H1 (cell line): ENCODE data around the gene OXLD1. TPM values are rescaled to one million over a fixed set of nuclear protein-coding genes. Genes with fewer than 3 reads are reported as not detected.

Source experiments
- CTCF ChIA-PET: fragments of 300-600 bp; sonication (Branson Sonifier 250); formaldehyde crosslinking; loops from one replicate; lab custom pipeline; 2021; ENCODE audit not compliant: partially characterized antibody; lab: Charles Lee
- POLR2A ChIA-PET: fragments of 300-600 bp; sonication (Branson Sonifier 250); formaldehyde crosslinking; loops from one replicate; lab custom pipeline; 2021; ENCODE audit warnings: inconsistent platforms; ENCODE audit not compliant: partially characterized antibody; lab: Charles Lee
- DNase-seq, 2 experiments: peaks; one replicate each; pipeline versions ENCODE4 v3.0.0 to v3.0.0-alpha.2; 2010 to 2022; ENCODE audit warnings: low spot score in 2 of 2, low read depth in 1 of 2, mixed read lengths in 1 of 2
- FAIRE-seq: peaks from 2 replicates; lab custom pipeline; 2011; peaks lifted over from hg19 to GRCh38; lab: Jason Lieb, UNC
- H2AFZ ChIP-seq: 2 replicates; pipeline ENCODE4 v1.8.1; 2012; ENCODE audit warnings: low read length, inconsistent platforms
- H2AK5ac ChIP-seq: 2 replicates; pipeline ENCODE4 v1.6.1; 2013; ENCODE audit warnings: low read depth, low read length
- H2BK120ac ChIP-seq: replicated peaks from 2 replicates; pipeline ENCODE3; 2013; ENCODE audit warnings: low read depth, low read length, inconsistent platforms
- H2BK12ac ChIP-seq: 2 replicates; pipeline ENCODE4 v1.6.1; 2013; ENCODE audit warnings: low read depth, low read length
- H2BK15ac ChIP-seq: 2 replicates; pipeline ENCODE4 v1.6.1; 2013; ENCODE audit warnings: low read length
- H2BK20ac ChIP-seq: 2 replicates; pipeline ENCODE4 v1.6.1; 2013; ENCODE audit warnings: low read length
- H2BK5ac ChIP-seq: 2 replicates; pipeline ENCODE4 v1.6.1; 2013; ENCODE audit warnings: low read depth, low read length
- H3K14ac ChIP-seq: 2 replicates; pipeline ENCODE4 v1.6.1; 2013; ENCODE audit warnings: inconsistent platforms; ENCODE audit not compliant: insufficient read length
- H3K18ac ChIP-seq: 2 replicates; pipeline ENCODE4 v1.6.1; 2013; ENCODE audit warnings: low read length; ENCODE audit errors: extremely low read depth
- H3K23ac ChIP-seq: 2 replicates; pipeline ENCODE4 v1.6.1; 2013; ENCODE audit warnings: inconsistent platforms; ENCODE audit not compliant: insufficient read length
- H3K23me2 ChIP-seq: 2 replicates; pipeline ENCODE4 v1.6.1; 2013; ENCODE audit warnings: low read depth, low read length
- H3K27ac ChIP-seq: 2 replicates; pipeline ENCODE4 v1.6.1; 2011; ENCODE audit warnings: low read depth, low read length, inconsistent platforms
- H3K27me3 ChIP-seq, 4 experiments: replicated peaks in 1 of 4; 1 replicate in 1 of 4; 2 replicates in 3 of 4; pipeline versions ENCODE4 v1.6.1 to v1.8.1; 2011 to 2013; ENCODE audit warnings: low read length in 3 of 4, mild to moderate bottlenecking in 3 of 4, inconsistent platforms in 2 of 4, mixed read lengths in 2 of 4, moderate library complexity in 1 of 4; ENCODE audit not compliant: control insufficient read depth in 3 of 4, insufficient read depth in 3 of 4; ENCODE audit errors: extremely low read depth in 1 of 4
- H3K36me3 ChIP-seq, 4 experiments: 2 replicates each; pipeline versions ENCODE4 v1.6.1 to v1.8.1; 2011 to 2013; ENCODE audit warnings: mild to moderate bottlenecking in 4 of 4, low read length in 3 of 4, moderate library complexity in 2 of 4, control low read depth in 1 of 4, inconsistent platforms in 1 of 4; ENCODE audit not compliant: insufficient read depth in 4 of 4, control insufficient read depth in 2 of 4
- H3K4ac ChIP-seq: replicated peaks from 2 replicates; pipeline ENCODE3; 2013; ENCODE audit warnings: low read length, low read depth, mixed read lengths, inconsistent platforms; ENCODE audit not compliant: insufficient read length
- H3K4me1 ChIP-seq, 4 experiments: replicated peaks in 1 of 4; 1 replicate in 1 of 4; 2 replicates in 3 of 4; pipeline versions ENCODE4 v1.6.1 to v1.8.1; 2011 to 2013; ENCODE audit warnings: low read length in 3 of 4, inconsistent platforms in 2 of 4, mixed read lengths in 1 of 4; ENCODE audit not compliant: insufficient read depth in 4 of 4, control insufficient read depth in 3 of 4
- H3K4me2 ChIP-seq, 2 experiments: 2 replicates each; pipeline versions ENCODE4 v1.6.1 to v1.8.1; 2011 to 2013; ENCODE audit warnings: low read depth in 2 of 2, low read length in 2 of 2, control low read depth in 1 of 2, inconsistent platforms in 1 of 2, mild to moderate bottlenecking in 1 of 2; ENCODE audit not compliant: insufficient read depth in 1 of 2
- H3K4me3 ChIP-seq, 4 experiments: fragments of 200-600, 300-600 bp in 1 of 4; sonication (generic), shearing (Covaris generic), sonication (Bioruptor Twin) in 1 of 4; 2 replicates each; pipeline versions ENCODE4 v1.5.1 to v1.8.1; 2011 to 2016; ENCODE audit warnings: low read length in 4 of 4, low read depth in 3 of 4, control low read depth in 2 of 4, inconsistent platforms in 2 of 4, mild to moderate bottlenecking in 2 of 4, mixed read lengths in 1 of 4, moderate library complexity in 1 of 4; ENCODE audit not compliant: insufficient read depth in 2 of 4; ENCODE audit errors: extremely low read depth in 1 of 4
- H3K56ac ChIP-seq: replicated peaks from 2 replicates; pipeline ENCODE3; 2013; ENCODE audit warnings: low read depth, mild to moderate bottlenecking, mixed read lengths, low read length, inconsistent platforms; ENCODE audit not compliant: insufficient read length
- H3K79me1 ChIP-seq: 2 replicates; pipeline ENCODE4 v1.6.1; 2013; ENCODE audit warnings: low read depth, low read length, control low read depth
- H3K79me2 ChIP-seq, 2 experiments: 2 replicates each; pipeline versions ENCODE4 v1.6.1 to v1.8.1; 2012 to 2013; ENCODE audit warnings: low read length in 2 of 2, mild to moderate bottlenecking in 2 of 2, inconsistent platforms in 1 of 2; ENCODE audit not compliant: insufficient read depth in 2 of 2, control insufficient read depth in 1 of 2
- H3K9ac ChIP-seq, 4 experiments: replicated peaks in 1 of 4; 1 replicate in 1 of 4; 2 replicates in 3 of 4; pipeline versions ENCODE4 v1.6.1 to v1.8.1; 2011 to 2013; ENCODE audit warnings: low read depth in 3 of 4, low read length in 3 of 4, control low read depth in 2 of 4, mild to moderate bottlenecking in 2 of 4, moderate library complexity in 2 of 4, inconsistent platforms in 1 of 4; ENCODE audit errors: extremely low read depth in 1 of 4
- H3K9me3 ChIP-seq, 2 experiments: 2 replicates each; pipeline versions ENCODE4 v1.6.1 to v1.8.1; 2012 to 2013; ENCODE audit warnings: mild to moderate bottlenecking in 2 of 2, moderate library complexity in 2 of 2, control low read depth in 1 of 2, inconsistent platforms in 1 of 2, low read depth in 1 of 2, low read length in 1 of 2, mixed read lengths in 1 of 2; ENCODE audit not compliant: insufficient read depth in 2 of 2
- H4K20me1 ChIP-seq, 2 experiments: replicated peaks in 1 of 2; 2 replicates each; pipeline versions ENCODE3 to v1.8.1; 2011 to 2013; ENCODE audit warnings: inconsistent platforms in 2 of 2, low read length in 2 of 2, mild to moderate bottlenecking in 1 of 2; ENCODE audit not compliant: insufficient read depth in 2 of 2, control insufficient read depth in 1 of 2
- H4K5ac ChIP-seq: 2 replicates; pipeline ENCODE4 v1.6.1; 2013; ENCODE audit warnings: low read length, low read depth, mixed read lengths, inconsistent platforms; ENCODE audit not compliant: insufficient read length
- H4K8ac ChIP-seq: 2 replicates; pipeline ENCODE4 v1.8.0; 2013; ENCODE audit warnings: mild to moderate bottlenecking, moderate library complexity, low read length, inconsistent platforms; ENCODE audit not compliant: insufficient read depth; ENCODE audit errors: extremely low read depth
- H4K91ac ChIP-seq: replicated peaks from 2 replicates; pipeline ENCODE3; 2013; ENCODE audit warnings: low read length, mixed read lengths, inconsistent platforms; ENCODE audit not compliant: insufficient read length
- CBX5 ChIP-seq: fragments of 300-800, 300-1000 bp; sonication (generic); IDR thresholded peaks from 2 replicates; pipeline ENCODE4 v1.7.1; 2016; ENCODE audit warnings: antibody characterized with exemption, low read length, low read depth
- CREB1 ChIP-seq: IDR thresholded peaks from 2 replicates; pipeline ENCODE4 v1.6.1; 2012; ENCODE audit warnings: inconsistent platforms
- EP300 ChIP-seq, 2 experiments: IDR thresholded peaks; 1 replicate in 1 of 2; 2 replicates in 1 of 2; pipeline ENCODE4 v1.6.1; 2011 to 2012; ENCODE audit warnings: low read depth in 2 of 2, low read length in 2 of 2, mild to moderate bottlenecking in 2 of 2, borderline replicate concordance in 1 of 2, inconsistent platforms in 1 of 2, moderate library complexity in 1 of 2
- HDAC2 ChIP-seq, 2 experiments: fragments of 300-600 bp in 1 of 2; sonication (generic) in 1 of 2; IDR thresholded peaks; 2 replicates each; pipeline ENCODE4 v1.6.1; 2011 to 2012; ENCODE audit warnings: low read depth in 2 of 2, low read length in 2 of 2, mild to moderate bottlenecking in 2 of 2, moderate library complexity in 2 of 2, borderline replicate concordance in 1 of 2, inconsistent platforms in 1 of 2
- KDM1A ChIP-seq: fragments of 200-600, 300-600 bp; sonication (generic); IDR thresholded peaks from 2 replicates; pipeline ENCODE4 v1.7.1; 2016; ENCODE audit warnings: mild to moderate bottlenecking, low read length, borderline replicate concordance
- KDM5A ChIP-seq: fragments of 200-600 bp; IDR thresholded peaks from 2 replicates; pipeline ENCODE4 v1.7.1; 2012; ENCODE audit warnings: mild to moderate bottlenecking, low read length, inconsistent platforms, mixed read lengths
- POLR2AphosphoS5 ChIP-seq: IDR thresholded peaks from 2 replicates; pipeline ENCODE4 v1.6.1; 2011; ENCODE audit warnings: low read depth, low read length
- POU5F1 ChIP-seq: IDR thresholded peaks from 2 replicates; pipeline ENCODE4 v1.6.1; 2011; ENCODE audit warnings: low read depth, mild to moderate bottlenecking, low read length, moderate library complexity
- SAP30 ChIP-seq: fragments of 300-600 bp; sonication (generic); IDR thresholded peaks from 2 replicates; pipeline ENCODE4 v1.7.1; 2012; ENCODE audit warnings: low read length, moderate library complexity, mild to moderate bottlenecking, inconsistent platforms; ENCODE audit not compliant: insufficient read depth, insufficient replicate concordance
- TAF1 ChIP-seq: IDR thresholded peaks from 2 replicates; pipeline ENCODE4 v1.6.1; 2011; ENCODE audit warnings: mild to moderate bottlenecking, low read depth, low read length
- YY1 ChIP-seq: IDR thresholded peaks from 2 replicates; pipeline ENCODE4 v1.6.1; 2011; ENCODE audit warnings: low read depth, mild to moderate bottlenecking, low read length
- ZNF274 ChIP-seq: IDR thresholded peaks from 2 replicates; pipeline ENCODE4 v1.7.0; 2012; ENCODE audit warnings: low read length, borderline replicate concordance; ENCODE audit errors: extremely low read depth
- WGBS, 2 experiments: shearing (Covaris generic) in 1 of 2; methylation state at CpG; one replicate each; pipeline versions ENCODE4 v1.1.6 to v1.1.7; 2013 to 2015; ENCODE audit warnings: low lambda C conversion rate in 2 of 2, mixed read lengths in 2 of 2, inconsistent platforms in 1 of 2, low coverage in 1 of 2, missing lambda C conversion rate in 1 of 2; ENCODE audit not compliant: insufficient replicate concordance in 2 of 2, insufficient coverage in 1 of 2, insufficient read length in 1 of 2; ENCODE audit errors: extremely low coverage in 1 of 2, missing lambda C conversion rate in 1 of 2; 5-methylcytosine and 5-hydroxymethylcytosine counted together
- polyA plus RNA-seq, 7 experiments: library from polyadenylated mRNA; depleted of rRNA in 3 of 7; stranded (reverse) in 5 of 7; unstranded in 2 of 7; fragments of >200 nt in 5 of 7; fragments of 200-250 nt in 2 of 7; gene quantifications; 1 replicate in 5 of 7; 2 replicates in 1 of 7; 4 replicates in 1 of 7; pipeline versions ENCODE4 v1.2.1 to v1.2.3, GENCODE V29; 2011 to 2013; ENCODE audit warnings: missing spikeins in 2 of 7, mixed read lengths in 2 of 7
- total RNA-seq: library from RNA; stranded (reverse); fragmentation: NEBNext Ultra II Directional; extraction: Animal tissue kit (Norgen Biotek cat#: 25700); gene quantifications from 2 replicates; pipeline ENCODE4 v1.2.1, GENCODE V29; 2021

The OXLD1 gene
- total and polyA plus RNA-seq, 2 of the 8 experiments (the other 6 are each of a cell fraction or from before 2014, with no cell fraction given): 41.5 to 61.9 TPM

- peak overlapping the region; percentile 51; the same call in 1 of the 2 replicates for H4K8ac ChIP-seq
- no peak overlapping the region for H2BK5ac ChIP-seq
- DNase-seq (no peak), FAIRE-seq (no peak)
- H4K20me1 ChIP-seq: peaks cover 3 to 10% of the 10 kb centered on the region in 2 experiments
- no peak overlapping the region for H3K4me2 ChIP-seq
- H3K18ac ChIP-seq: no peak overlapping the region
- CTCF ChIA-PET: interaction anchor here (0.6 to 2.5 kb wide), 11 partner anchors 10 to 154 kb away, joined by 3 to 13 read pairs (median 4); partner anchors contain the start of gene MRPL12
- H2BK20ac ChIP-seq: no peak overlapping the region
- H3K4ac ChIP-seq: no peak overlapping the region
- H3K23ac ChIP-seq: no peak overlapping the region
- no peak overlapping the region for H2BK12ac ChIP-seq
- no peak overlapping the region for H4K5ac ChIP-seq
- no peaks in the 10 kb centered on the region for H3K9me3 ChIP-seq
- WGBS, 2 experiments: 94% methylated on average over 23 of the region's 32 CpGs; no CpG with 5 or more reads in 1 of the 2 experiments
- no peak overlapping the region for H2AK5ac ChIP-seq
- H3K36me3 ChIP-seq: peaks cover 0 to 9% (median 0%) of the 10 kb centered on the region in 4 experiments; a peak in 3 of 8 replicates
- H3K9ac ChIP-seq: no peak overlapping the region; a peak in 1 of 7 replicates
- POLR2A ChIA-PET: interaction anchor here (0.8 to 25.9 kb wide), 6 partner anchors 7 to 216 kb away, joined by 3 to 436 read pairs (median 176); partner anchors contain the start of genes ARL16, HGS, MRPL12 and SLC25A10
- no peak overlapping the region for H3K14ac ChIP-seq
- peaks cover 0 to 7% of the 10 kb centered on the region in 2 experiments; a peak in 1 of 4 replicates for H3K79me2 ChIP-seq
- no peak overlapping the region for H3K4me3 ChIP-seq
- H3K27me3 ChIP-seq: no peaks in the 10 kb centered on the region; a peak in 2 of 7 replicates
- H3K79me1 ChIP-seq: peaks cover 8% of the 10 kb centered on the region; the same call in 1 of the 2 replicates
- H4K91ac ChIP-seq: peak overlapping the region; percentile 27
- no peak overlapping the region for H3K56ac ChIP-seq
- H3K27ac ChIP-seq: no peak overlapping the region
- no peak overlapping the region for H2BK120ac ChIP-seq
- H2AFZ ChIP-seq: no peak overlapping the region
- no peak overlapping the region for H2BK15ac ChIP-seq
- peaks cover 0 to 21% (median 16%) of the 10 kb centered on the region in 4 experiments; a peak in 5 of 7 replicates for H3K4me1 ChIP-seq
- H3K23me2 ChIP-seq: peaks cover 20% of the 10 kb centered on the region
- TF ChIP-seq CREB1 (no peak), YY1 (no peak), SAP30 (no peak), HDAC2 (IDR thresholded peaks at IDR 0.05; ENCODE audit: borderline replicate concordance in 1 of 2, low read depth in 2 of 2, low read length in 2 of 2) (no peak), EP300 (IDR thresholded peaks at IDR 0.05; ENCODE audit: borderline replicate concordance in 1 of 2, low read depth in 2 of 2, low read length in 2 of 2) (no peak), POLR2AphosphoS5 (no peak), TAF1 (no peak), ZNF274 (no peak), KDM5A (no peak), CBX5 (no peak), POU5F1 (no peak), KDM1A (no peak)
These were observed 48.9 kb upstream of the OXLD1 start for GRCh38 chr17:81715107-81715871.
